HepG2 (cell line): ENCODE data around the gene EWSR1. TPM values are rescaled to one million over a fixed set of nuclear protein-coding genes. Genes with fewer than 3 reads are reported as not detected.

Experiments used
- ARNTL ChIP-seq: sonication (generic); formaldehyde crosslinking; IDR thresholded peaks from 2 replicates; pipeline ENCODE4 v1.4.0; 2020; ENCODE audit warnings: mild to moderate bottlenecking, missing genetic modification reagents
- ELF4 ChIP-seq: sonication (generic); formaldehyde crosslinking; IDR thresholded peaks from 2 replicates; pipeline ENCODE4 v1.5.0; 2020; ENCODE audit warnings: missing genetic modification reagents, mild to moderate bottlenecking, moderate library complexity, borderline replicate concordance
- JARID2 ChIP-seq: sonication (generic); formaldehyde crosslinking; IDR thresholded peaks from 2 replicates; pipeline ENCODE4 v1.8.1; 2023; ENCODE audit warnings: missing genetic modification reagents, inconsistent platforms; ENCODE audit not compliant: insufficient replicate concordance
- KDM5B ChIP-seq: sonication (generic); formaldehyde crosslinking; IDR thresholded peaks from 2 replicates; pipeline ENCODE4 v1.4.0; 2020; ENCODE audit warnings: missing genetic modification reagents, mild to moderate bottlenecking, borderline replicate concordance
- KMT2A ChIP-seq: sonication (generic); formaldehyde crosslinking; IDR thresholded peaks from 2 replicates; pipeline ENCODE4 v1.4.0; 2020; ENCODE audit warnings: missing genetic modification reagents
- MEF2D ChIP-seq: sonication (generic); formaldehyde crosslinking; IDR thresholded peaks from 2 replicates; pipeline ENCODE4 v1.5.1; 2020; ENCODE audit warnings: mild to moderate bottlenecking, missing genetic modification reagents
- NONO ChIP-seq, 2 experiments: fragments of 450-650 bp in 1 of 2; sonication (generic) in 1 of 2; formaldehyde crosslinking in 1 of 2; IDR thresholded peaks in 1 of 2; conservative IDR thresholded peaks in 1 of 2; 2 replicates each; pipeline versions ENCODE4 v1.6.1 to v1.8.0; 2017 to 2022; ENCODE audit warnings: mild to moderate bottlenecking in 1 of 2, missing genetic modification reagents in 1 of 2, moderate library complexity in 1 of 2
- PHF5A ChIP-seq: IDR thresholded peaks from one replicate; pipeline ENCODE4 v1.6.1; 2018; ENCODE audit warnings: low read depth, missing genetic modification reagents; ENCODE audit not compliant: unreplicated experiment
- RARG ChIP-seq: sonication (generic); formaldehyde crosslinking; IDR thresholded peaks from 2 replicates; pipeline ENCODE4 v1.4.0; 2020; ENCODE audit warnings: low read depth, mild to moderate bottlenecking, missing genetic modification reagents
- ZFX ChIP-seq: sonication (generic); formaldehyde crosslinking; IDR thresholded peaks from 2 replicates; pipeline ENCODE4 v1.4.0; 2020; ENCODE audit warnings: mild to moderate bottlenecking, low read depth, missing genetic modification reagents, moderate library complexity
- ZNF121 ChIP-seq: sonication (generic); formaldehyde crosslinking; IDR thresholded peaks from 2 replicates; pipeline ENCODE4 v1.5.0; 2020; ENCODE audit warnings: mild to moderate bottlenecking, missing genetic modification reagents
- ZNF230 ChIP-seq: sonication (generic); formaldehyde crosslinking; IDR thresholded peaks from 2 replicates; pipeline ENCODE4 v1.4.0; 2020; ENCODE audit warnings: mild to moderate bottlenecking, missing genetic modification reagents
- ZNF24 ChIP-seq: fragments of 450-650 bp; IDR thresholded peaks from 2 replicates; pipeline ENCODE4 v1.6.1; 2017; ENCODE audit warnings: antibody characterized with exemption, mild to moderate bottlenecking
- ZNF251 ChIP-seq: sonication (generic); formaldehyde crosslinking; IDR thresholded peaks from 2 replicates; pipeline ENCODE4 v1.9.0; 2021; ENCODE audit warnings: mild to moderate bottlenecking, missing genetic modification reagents
- polyA plus RNA-seq, 8 experiments: library from polyadenylated mRNA; depleted of rRNA in 3 of 8; stranded (reverse) in 7 of 8; unstranded in 1 of 8; fragments of >200 nt; fragmentation: Illumina TruSeq in 4 of 8; extraction: Trizol in 4 of 8; gene quantifications; 2 replicates each; pipeline versions ENCODE4 v1.2.1 to v1.2.3, GENCODE V29; 2011 to 2016; ENCODE audit warnings: low read depth in 4 of 8, missing spikeins in 1 of 8, mixed read lengths in 1 of 8; ENCODE audit not compliant: insufficient read depth in 1 of 8
- total RNA-seq, 5 experiments: library from RNA; depleted of rRNA; stranded (reverse); fragments of >200 nt; fragmentation: Illumina TruSeq; extraction: Trizol; gene quantifications; 2 replicates each; pipeline ENCODE4 v1.2.3, GENCODE V29; 2016; ENCODE audit warnings: low read depth in 1 of 5
- TF ChIP-seq, protein P1 (sequence below), 2 experiments: sonication (generic) in 1 of 2; formaldehyde crosslinking in 1 of 2; IDR thresholded peaks; 2 replicates each; pipeline versions ENCODE4 v1.4.0 to v1.6.1; 2016 to 2020; ENCODE audit warnings: borderline replicate concordance in 1 of 2, low read depth in 1 of 2, mild to moderate bottlenecking in 1 of 2, missing genetic modification reagents in 1 of 2
- TF ChIP-seq, protein P2 (sequence below): sonication (generic); formaldehyde crosslinking; IDR thresholded peaks from 2 replicates; pipeline ENCODE4 v1.8.0; 2022; ENCODE audit warnings: missing genetic modification reagents, mild to moderate bottlenecking, borderline replicate concordance
- TF ChIP-seq, protein P3 (sequence below): sonication (generic); formaldehyde crosslinking; IDR thresholded peaks from 2 replicates; pipeline ENCODE4 v1.4.0; 2020; ENCODE audit warnings: mild to moderate bottlenecking, missing genetic modification reagents
- TF ChIP-seq, protein P4 (sequence below): sonication (generic); formaldehyde crosslinking; IDR thresholded peaks from 2 replicates; pipeline ENCODE4 v1.4.0; 2020; ENCODE audit warnings: missing genetic modification reagents

EWSR1 gene
- total and polyA plus RNA-seq, 2 of the 13 experiments (the other 11 are each of a cell fraction or from before 2014, with no cell fraction given) = 211 to 326 TPM

DNA sequence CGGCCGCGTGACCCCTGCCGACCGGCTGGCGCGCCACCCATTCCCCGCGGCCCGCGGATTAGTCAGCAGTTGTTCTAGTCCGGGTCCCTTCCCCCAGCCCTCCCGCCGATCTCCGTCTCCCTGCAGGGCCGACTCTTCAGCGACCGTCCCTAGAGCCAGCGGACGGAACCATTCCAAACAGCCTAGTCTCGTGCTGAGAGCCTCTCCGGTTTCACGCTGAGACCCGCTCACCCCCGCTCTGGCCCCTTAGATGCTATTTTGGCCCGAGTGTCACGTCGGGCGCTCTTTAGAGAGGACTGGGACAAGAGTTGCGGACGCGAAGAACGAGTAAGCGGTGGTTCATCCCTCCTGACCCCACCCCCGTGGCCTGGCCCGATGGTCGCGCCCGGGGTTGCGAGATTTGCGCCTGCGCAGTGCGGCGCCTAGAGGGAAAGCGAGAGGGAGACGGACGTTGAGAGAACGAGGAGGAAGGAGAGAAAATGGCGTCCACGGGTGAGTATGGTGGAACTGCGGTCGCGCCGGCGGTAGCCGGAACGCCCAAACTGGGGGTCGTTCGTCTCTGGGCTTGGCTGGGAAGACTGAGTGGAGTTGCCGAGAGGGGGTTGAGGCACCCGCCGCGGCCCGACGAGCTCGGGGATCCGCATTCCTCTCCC lies at the start of gene EWSR1, which contains the start of gene RHBDD3 (continued):
- TF ChIP-seq ZFX (CRISPR knock-in tag) = no peak
- peak; percentile 66; the same call in 1 of the 2 replicates for TF ChIP-seq KDM5B (CRISPR knock-in tag)
- TF ChIP-seq, protein P1, sequence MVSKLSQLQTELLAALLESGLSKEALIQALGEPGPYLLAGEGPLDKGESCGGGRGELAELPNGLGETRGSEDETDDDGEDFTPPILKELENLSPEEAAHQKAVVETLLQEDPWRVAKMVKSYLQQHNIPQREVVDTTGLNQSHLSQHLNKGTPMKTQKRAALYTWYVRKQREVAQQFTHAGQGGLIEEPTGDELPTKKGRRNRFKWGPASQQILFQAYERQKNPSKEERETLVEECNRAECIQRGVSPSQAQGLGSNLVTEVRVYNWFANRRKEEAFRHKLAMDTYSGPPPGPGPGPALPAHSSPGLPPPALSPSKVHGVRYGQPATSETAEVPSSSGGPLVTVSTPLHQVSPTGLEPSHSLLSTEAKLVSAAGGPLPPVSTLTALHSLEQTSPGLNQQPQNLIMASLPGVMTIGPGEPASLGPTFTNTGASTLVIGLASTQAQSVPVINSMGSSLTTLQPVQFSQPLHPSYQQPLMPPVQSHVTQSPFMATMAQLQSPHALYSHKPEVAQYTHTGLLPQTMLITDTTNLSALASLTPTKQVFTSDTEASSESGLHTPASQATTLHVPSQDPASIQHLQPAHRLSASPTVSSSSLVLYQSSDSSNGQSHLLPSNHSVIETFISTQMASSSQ (IDR thresholded peaks at IDR 0.05; ENCODE audit: low read depth) = no peak
- TF ChIP-seq, protein P1 (CRISPR knock-in tag; IDR thresholded peaks at IDR 0.05; ENCODE audit: borderline replicate concordance) = no peak; the same call in 1 of the 2 replicates
- peak; percentile 13; the same call in 1 of the 2 replicates for TF ChIP-seq ZNF121
- TF ChIP-seq, protein P2, sequence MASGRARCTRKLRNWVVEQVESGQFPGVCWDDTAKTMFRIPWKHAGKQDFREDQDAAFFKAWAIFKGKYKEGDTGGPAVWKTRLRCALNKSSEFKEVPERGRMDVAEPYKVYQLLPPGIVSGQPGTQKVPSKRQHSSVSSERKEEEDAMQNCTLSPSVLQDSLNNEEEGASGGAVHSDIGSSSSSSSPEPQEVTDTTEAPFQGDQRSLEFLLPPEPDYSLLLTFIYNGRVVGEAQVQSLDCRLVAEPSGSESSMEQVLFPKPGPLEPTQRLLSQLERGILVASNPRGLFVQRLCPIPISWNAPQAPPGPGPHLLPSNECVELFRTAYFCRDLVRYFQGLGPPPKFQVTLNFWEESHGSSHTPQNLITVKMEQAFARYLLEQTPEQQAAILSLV = no peak
- TF ChIP-seq RARG = no peak
- TF ChIP-seq, protein P3, sequence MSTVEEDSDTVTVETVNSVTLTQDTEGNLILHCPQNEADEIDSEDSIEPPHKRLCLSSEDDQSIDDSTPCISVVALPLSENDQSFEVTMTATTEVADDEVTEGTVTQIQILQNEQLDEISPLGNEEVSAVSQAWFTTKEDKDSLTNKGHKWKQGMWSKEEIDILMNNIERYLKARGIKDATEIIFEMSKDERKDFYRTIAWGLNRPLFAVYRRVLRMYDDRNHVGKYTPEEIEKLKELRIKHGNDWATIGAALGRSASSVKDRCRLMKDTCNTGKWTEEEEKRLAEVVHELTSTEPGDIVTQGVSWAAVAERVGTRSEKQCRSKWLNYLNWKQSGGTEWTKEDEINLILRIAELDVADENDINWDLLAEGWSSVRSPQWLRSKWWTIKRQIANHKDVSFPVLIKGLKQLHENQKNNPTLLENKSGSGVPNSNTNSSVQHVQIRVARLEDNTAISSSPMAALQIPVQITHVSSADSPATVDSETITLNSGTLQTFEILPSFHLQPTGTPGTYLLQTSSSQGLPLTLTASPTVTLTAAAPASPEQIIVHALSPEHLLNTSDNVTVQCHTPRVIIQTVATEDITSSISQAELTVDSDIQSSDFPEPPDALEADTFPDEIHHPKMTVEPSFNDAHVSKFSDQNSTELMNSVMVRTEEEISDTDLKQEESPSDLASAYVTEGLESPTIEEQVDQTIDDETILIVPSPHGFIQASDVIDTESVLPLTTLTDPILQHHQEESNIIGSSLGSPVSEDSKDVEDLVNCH (CRISPR knock-in tag) = no peak
- TF ChIP-seq ZNF230 (CRISPR knock-in tag) = peak; percentile 41; the same call in 1 of the 2 replicates
- TF ChIP-seq MEF2D = peak; percentile 80
- peak; percentile 13 for TF ChIP-seq JARID2 (CRISPR knock-in tag)
- no peak for TF ChIP-seq ELF4
- no peak for TF ChIP-seq PHF5A (CRISPR knock-in tag)
- TF ChIP-seq ZNF251 = no peak
- peak; percentile 45; the same call in 1 of the 2 replicates for TF ChIP-seq ARNTL (CRISPR knock-in tag)
- TF ChIP-seq NONO (IDR thresholded peaks at IDR 0.05) = no peak
- TF ChIP-seq NONO (CRISPR knock-in tag; conservative IDR thresholded peaks at IDR 0.05) = peak; percentile 75
- TF ChIP-seq, protein P4, sequence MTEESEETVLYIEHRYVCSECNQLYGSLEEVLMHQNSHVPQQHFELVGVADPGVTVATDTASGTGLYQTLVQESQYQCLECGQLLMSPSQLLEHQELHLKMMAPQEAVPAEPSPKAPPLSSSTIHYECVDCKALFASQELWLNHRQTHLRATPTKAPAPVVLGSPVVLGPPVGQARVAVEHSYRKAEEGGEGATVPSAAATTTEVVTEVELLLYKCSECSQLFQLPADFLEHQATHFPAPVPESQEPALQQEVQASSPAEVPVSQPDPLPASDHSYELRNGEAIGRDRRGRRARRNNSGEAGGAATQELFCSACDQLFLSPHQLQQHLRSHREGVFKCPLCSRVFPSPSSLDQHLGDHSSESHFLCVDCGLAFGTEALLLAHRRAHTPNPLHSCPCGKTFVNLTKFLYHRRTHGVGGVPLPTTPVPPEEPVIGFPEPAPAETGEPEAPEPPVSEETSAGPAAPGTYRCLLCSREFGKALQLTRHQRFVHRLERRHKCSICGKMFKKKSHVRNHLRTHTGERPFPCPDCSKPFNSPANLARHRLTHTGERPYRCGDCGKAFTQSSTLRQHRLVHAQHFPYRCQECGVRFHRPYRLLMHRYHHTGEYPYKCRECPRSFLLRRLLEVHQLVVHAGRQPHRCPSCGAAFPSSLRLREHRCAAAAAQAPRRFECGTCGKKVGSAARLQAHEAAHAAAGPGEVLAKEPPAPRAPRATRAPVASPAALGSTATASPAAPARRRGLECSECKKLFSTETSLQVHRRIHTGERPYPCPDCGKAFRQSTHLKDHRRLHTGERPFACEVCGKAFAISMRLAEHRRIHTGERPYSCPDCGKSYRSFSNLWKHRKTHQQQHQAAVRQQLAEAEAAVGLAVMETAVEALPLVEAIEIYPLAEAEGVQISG (CRISPR knock-in tag) = peak; percentile 81
- TF ChIP-seq KMT2A = peak; percentile 76; the same call in 1 of the 2 replicates
- no peak; the same call in 1 of the 2 replicates for TF ChIP-seq ZNF24
